Choroid plexus epithelial cell (primary cell): ENCODE measurements around the gene ALPK1.

Experiments used
- DNase-seq: peaks from one replicate; pipeline ENCODE4 v3.0.0-alpha.2; 2010; ENCODE audit warnings: low read depth
- H3K4me3 ChIP-seq: 2 replicates; pipeline ENCODE4 v1.5.1; 2011; ENCODE audit warnings: low read depth, mild to moderate bottlenecking, control low read depth, low read length, moderate library complexity
- TF ChIP-seq, protein P1 (sequence below): conservative IDR thresholded peaks from 2 replicates; pipeline ENCODE4 v1.5.1; 2011; ENCODE audit warnings: low read depth, mild to moderate bottlenecking, control low read depth, inconsistent platforms, low read length, moderate library complexity

ALPK1 gene

DNA sequence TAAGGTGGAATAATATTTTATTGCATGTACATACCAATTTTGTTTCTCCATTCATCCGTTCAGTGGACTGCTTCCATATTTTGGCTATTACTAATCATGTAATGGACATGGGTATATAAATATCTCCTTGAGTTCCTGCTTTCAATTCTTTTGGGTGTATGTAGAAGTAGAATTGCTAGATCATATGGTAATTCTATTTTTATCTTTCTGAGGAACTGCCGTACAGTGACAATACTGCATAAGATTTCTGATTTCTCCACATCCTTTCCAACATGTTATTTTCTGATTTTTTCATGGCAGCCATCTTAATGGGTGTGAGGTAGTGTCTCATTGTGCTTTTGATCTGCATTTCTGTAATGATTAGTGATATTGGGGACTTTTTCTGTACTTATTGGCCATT lies 19.2 kb downstream of the ALPK1 start:
- no peak for DNase-seq
- TF ChIP-seq, protein P1, sequence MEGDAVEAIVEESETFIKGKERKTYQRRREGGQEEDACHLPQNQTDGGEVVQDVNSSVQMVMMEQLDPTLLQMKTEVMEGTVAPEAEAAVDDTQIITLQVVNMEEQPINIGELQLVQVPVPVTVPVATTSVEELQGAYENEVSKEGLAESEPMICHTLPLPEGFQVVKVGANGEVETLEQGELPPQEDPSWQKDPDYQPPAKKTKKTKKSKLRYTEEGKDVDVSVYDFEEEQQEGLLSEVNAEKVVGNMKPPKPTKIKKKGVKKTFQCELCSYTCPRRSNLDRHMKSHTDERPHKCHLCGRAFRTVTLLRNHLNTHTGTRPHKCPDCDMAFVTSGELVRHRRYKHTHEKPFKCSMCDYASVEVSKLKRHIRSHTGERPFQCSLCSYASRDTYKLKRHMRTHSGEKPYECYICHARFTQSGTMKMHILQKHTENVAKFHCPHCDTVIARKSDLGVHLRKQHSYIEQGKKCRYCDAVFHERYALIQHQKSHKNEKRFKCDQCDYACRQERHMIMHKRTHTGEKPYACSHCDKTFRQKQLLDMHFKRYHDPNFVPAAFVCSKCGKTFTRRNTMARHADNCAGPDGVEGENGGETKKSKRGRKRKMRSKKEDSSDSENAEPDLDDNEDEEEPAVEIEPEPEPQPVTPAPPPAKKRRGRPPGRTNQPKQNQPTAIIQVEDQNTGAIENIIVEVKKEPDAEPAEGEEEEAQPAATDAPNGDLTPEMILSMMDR, result no peak
- no peak overlapping the region for H3K4me3 ChIP-seq

DNA sequence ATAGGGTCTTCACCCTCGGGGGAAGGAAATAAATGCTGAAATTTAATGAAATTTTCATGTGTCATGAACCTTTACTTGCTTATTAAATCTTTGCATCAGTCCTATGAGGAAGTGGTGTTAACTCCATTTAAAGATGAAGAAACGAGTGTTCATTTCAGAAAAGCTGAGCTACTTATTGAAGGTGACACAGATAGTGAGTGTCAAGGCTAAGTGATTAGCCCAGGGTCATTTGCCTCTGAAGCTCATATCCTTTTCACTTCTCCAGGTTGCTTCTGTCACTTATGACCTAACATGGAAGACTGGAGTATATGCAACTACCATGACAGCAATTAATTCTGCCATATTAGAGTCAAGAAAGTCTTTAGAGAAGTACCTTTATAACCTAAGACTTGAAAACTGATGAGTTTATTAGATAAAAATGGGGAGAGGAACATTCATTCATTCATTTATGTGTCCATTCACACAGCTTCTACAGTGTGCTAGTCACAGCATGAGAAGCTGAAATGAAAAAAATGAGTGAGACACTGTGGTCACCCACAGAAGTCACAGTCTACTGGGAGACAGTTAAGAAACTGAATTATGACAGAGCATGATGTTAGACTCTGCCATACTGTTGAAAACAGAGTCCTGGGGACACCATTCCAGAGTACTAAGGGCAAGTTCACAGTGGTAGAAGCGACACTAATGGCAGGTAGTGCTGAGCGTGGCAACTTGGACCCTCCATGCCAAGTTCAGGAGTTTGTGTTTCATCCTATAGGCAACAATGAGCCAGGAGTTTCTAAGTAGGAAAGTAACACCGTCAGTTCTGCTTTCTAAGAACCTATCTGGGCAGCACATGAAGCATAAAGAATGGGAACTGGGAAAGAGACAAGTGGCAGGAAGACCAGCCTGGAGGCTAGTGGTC lies 21.3 kb downstream of the ALPK1 start:
- no peak overlapping the region for H3K4me3 ChIP-seq
- TF ChIP-seq, protein P1, result no peak
- no peak for DNase-seq

DNA sequence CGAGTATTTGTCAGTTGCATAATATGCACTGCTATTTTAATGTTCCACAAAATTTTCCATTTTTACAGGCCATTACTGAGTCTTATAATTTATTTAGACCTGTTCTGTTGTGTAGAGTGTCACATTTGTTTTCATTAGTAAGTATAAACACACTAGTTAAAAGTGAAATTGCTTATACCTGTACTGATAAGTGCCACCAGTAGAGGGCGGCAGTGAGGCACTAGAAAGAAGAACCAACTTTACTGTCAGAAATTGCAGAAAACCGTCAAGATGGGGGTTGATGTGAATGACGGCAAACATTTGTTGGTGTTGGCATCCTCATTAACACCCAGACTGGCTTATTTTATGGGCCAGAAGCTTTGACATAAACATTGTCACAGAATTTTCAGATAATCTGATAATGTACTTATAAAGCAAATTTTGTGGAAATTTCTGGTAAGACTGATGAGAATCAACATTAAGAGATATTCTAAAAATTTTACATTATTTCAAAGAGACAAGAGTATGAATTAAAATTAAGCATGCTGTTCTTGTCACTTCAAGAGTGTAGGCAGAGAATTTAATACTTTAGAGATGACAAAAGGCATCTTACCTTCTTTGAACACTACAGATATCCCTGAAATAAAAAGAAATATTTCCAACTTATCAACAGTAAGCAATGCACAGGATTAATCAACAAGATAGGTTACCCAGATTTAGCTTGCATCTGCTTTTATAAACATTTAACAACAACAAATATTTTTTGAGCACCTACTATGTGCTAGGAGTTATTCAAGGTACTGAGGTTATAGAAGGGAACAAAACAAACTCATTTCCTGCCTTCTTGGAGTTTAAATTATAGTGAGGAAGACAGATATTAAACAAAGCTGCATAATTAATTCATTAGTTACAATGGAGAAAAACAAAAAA lies 24.9 kb downstream of the ALPK1 start:
- TF ChIP-seq, protein P1, result peak; percentile 84
- peak; percentile 75 for DNase-seq
- H3K4me3 ChIP-seq, result no peak overlapping the region

DNA sequence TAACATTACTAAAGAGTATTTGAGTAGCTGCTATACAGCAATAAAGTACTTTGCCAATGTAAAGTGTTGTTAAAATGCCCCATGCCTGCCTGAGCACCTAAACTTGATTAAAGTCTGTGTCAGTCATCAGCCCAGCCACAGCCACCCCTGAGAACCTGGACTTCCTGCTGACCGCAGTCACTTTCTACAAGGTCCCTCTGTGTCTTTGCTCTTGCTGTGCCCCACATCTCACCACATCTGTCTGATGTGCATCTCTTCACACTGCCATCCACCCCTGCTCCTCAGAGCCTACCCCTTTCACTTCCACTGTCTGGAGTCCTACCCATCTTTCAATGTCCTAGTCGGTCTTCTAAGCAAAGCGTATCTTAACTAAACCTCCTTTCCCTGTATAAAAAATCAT lies 25.7 kb downstream of the ALPK1 start:
- H3K4me3 ChIP-seq, result no peak overlapping the region
- TF ChIP-seq, protein P1, result no peak
- no peak for DNase-seq

DNA sequence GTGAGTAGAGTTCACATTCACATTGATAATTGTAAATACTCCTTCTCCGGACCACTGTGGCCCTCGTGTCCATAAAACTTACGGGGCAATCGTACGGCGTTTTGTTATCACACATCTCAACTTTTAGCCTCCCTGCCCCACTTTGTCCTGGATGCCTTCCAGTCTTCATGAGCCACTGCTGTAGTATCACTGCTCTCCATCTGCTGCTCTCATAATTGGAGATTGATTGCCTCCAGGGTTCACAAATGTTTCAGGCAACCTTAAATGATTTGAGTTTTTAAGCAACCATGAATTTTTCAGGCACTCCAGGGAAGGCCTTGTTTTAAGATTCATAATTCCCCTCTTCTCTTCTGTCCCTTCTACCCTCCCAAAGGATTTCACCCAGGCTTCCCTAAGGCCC lies 28.4 kb downstream of the ALPK1 start:
- no peak for DNase-seq
- no peak overlapping the region for H3K4me3 ChIP-seq
- TF ChIP-seq, protein P1, result no peak

DNA sequence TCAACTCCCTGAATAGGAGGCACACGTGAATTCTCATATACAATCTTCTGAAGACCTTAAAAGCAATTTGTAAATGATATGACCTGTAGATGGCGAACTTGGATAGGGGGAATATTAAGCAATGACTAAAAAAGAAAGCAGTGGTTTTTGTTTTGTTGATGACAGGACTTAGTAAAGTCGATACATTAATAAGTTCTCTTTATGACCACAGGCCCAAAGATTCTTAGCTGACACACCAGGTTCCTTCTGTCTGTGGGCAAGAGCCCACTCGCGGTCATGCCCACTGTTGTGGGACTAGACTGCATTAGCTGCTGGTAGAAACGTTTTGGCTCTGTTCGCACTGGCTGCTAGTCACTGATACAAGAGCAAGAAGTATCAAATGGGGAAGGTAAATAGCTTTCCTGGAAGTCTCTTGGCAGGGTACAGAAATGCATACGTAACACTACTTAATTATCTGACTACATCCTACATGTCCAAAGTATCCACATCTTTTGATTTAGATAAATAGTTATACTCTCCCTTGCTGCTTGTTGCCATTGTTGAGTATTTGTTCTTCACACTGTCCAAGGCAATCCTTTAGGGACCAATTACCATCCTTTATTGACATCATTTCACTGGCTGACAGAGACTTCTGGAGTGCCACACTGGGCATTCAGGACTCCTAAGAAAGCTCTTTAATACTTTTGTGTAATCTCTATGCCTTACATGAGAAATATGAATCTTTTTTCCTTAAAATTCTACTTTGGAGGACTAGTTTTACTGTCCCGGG lies 31.0 kb downstream of the ALPK1 start:
- DNase-seq, result peak; percentile 84
- TF ChIP-seq, protein P1, result peak; percentile 60
- peak overlapping the region; percentile 3 for H3K4me3 ChIP-seq
